HepG2 (cell line): ENCODE measurements around the gene FJX1. TPM values are rescaled to one million over a fixed set of nuclear protein-coding genes. Genes with fewer than 3 reads are reported as not detected.
A peak's percentile ranks its signal among the peaks of the same experiment; 100 is the strongest.

Experiments used
- BCL6 ChIP-seq: IDR thresholded peaks from 2 replicates; pipeline ENCODE4 v1.6.1; 2016; ENCODE audit warnings: missing genetic modification reagents, missing compliant biosample characterization
- DNMT3B ChIP-seq: conservative IDR thresholded peaks from 2 replicates; pipeline ENCODE4 v1.6.1; 2016; ENCODE audit warnings: missing biosample characterization, control low read depth
- ESRRA ChIP-seq: sonication (generic); formaldehyde crosslinking; IDR thresholded peaks from 2 replicates; pipeline ENCODE4 v1.5.1; 2020; ENCODE audit warnings: mild to moderate bottlenecking, low read depth, missing genetic modification reagents
- GPN1 ChIP-seq: sonication (generic); formaldehyde crosslinking; IDR thresholded peaks from 2 replicates; pipeline ENCODE4 v1.5.1; 2020; ENCODE audit warnings: missing genetic modification reagents, borderline replicate concordance
- HHEX ChIP-seq: IDR thresholded peaks from 2 replicates; pipeline ENCODE4 v1.6.1; 2016; ENCODE audit warnings: control low read depth
- HOXA7 ChIP-seq: sonication (generic); formaldehyde crosslinking; IDR thresholded peaks from 2 replicates; pipeline ENCODE4 v1.8.1; 2022; ENCODE audit warnings: mild to moderate bottlenecking, missing genetic modification reagents, moderate library complexity
- MLXIP ChIP-seq: sonication (generic); formaldehyde crosslinking; IDR thresholded peaks from 2 replicates; pipeline ENCODE4 v1.9.0; 2021; ENCODE audit warnings: missing genetic modification reagents, borderline replicate concordance
- PATZ1 ChIP-seq: sonication (generic); formaldehyde crosslinking; IDR thresholded peaks from 2 replicates; pipeline ENCODE4 v1.4.0; 2020; ENCODE audit warnings: missing genetic modification reagents
- SIN3A ChIP-seq: IDR thresholded peaks from 2 replicates; pipeline ENCODE4 v1.6.1; 2011; ENCODE audit warnings: low read depth, mild to moderate bottlenecking, control low read depth, low read length, borderline replicate concordance
- SP4 ChIP-seq: sonication (generic); formaldehyde crosslinking; IDR thresholded peaks from 2 replicates; pipeline ENCODE4 v1.8.1; 2023; ENCODE audit warnings: mild to moderate bottlenecking, missing genetic modification reagents
- TBL1XR1 ChIP-seq: fragments of 150-350 bp; IDR thresholded peaks from 2 replicates; pipeline ENCODE4 v1.6.1; 2014; ENCODE audit warnings: borderline replicate concordance, low read length; ENCODE audit not compliant: partially characterized antibody
- TEAD2 ChIP-seq: sonication (generic); formaldehyde crosslinking; IDR thresholded peaks from 2 replicates; pipeline ENCODE4 v1.9.0; 2021; ENCODE audit warnings: missing genetic modification reagents
- TSC22D2 ChIP-seq: sonication (generic); formaldehyde crosslinking; IDR thresholded peaks from 2 replicates; pipeline ENCODE4 v1.5.1; 2020; ENCODE audit warnings: missing genetic modification reagents, mild to moderate bottlenecking, borderline replicate concordance
- ZBTB44 ChIP-seq: sonication (generic); formaldehyde crosslinking; IDR thresholded peaks from 2 replicates; pipeline ENCODE4 v1.4.0; 2020; ENCODE audit warnings: missing genetic modification reagents
- ZFP90 ChIP-seq: sonication (generic); formaldehyde crosslinking; IDR thresholded peaks from 2 replicates; pipeline ENCODE4 v1.8.0; 2022; ENCODE audit warnings: missing genetic modification reagents, mild to moderate bottlenecking, inconsistent platforms, borderline replicate concordance
- ZNF280D ChIP-seq: sonication (generic); formaldehyde crosslinking; IDR thresholded peaks from 2 replicates; pipeline ENCODE4 v1.5.1; 2020; ENCODE audit warnings: mild to moderate bottlenecking, missing genetic modification reagents
- polyA plus RNA-seq, 8 experiments: library from polyadenylated mRNA; depleted of rRNA in 3 of 8; stranded (reverse) in 7 of 8; unstranded in 1 of 8; fragments of >200 nt; fragmentation: Illumina TruSeq in 4 of 8; extraction: Trizol in 4 of 8; gene quantifications; 2 replicates each; pipeline versions ENCODE4 v1.2.1 to v1.2.3, GENCODE V29; 2011 to 2016; ENCODE audit warnings: low read depth in 4 of 8, missing spikeins in 1 of 8, mixed read lengths in 1 of 8; ENCODE audit not compliant: insufficient read depth in 1 of 8
- total RNA-seq, 5 experiments: library from RNA; depleted of rRNA; stranded (reverse); fragments of >200 nt; fragmentation: Illumina TruSeq; extraction: Trizol; gene quantifications; 2 replicates each; pipeline ENCODE4 v1.2.3, GENCODE V29; 2016; ENCODE audit warnings: low read depth in 1 of 5
- TF ChIP-seq, protein P1 (sequence below): sonication (generic); formaldehyde crosslinking; IDR thresholded peaks from 2 replicates; pipeline ENCODE4 v1.5.0; 2020; ENCODE audit warnings: mild to moderate bottlenecking, missing genetic modification reagents, moderate library complexity

The FJX1 gene
- total and polyA plus RNA-seq, 2 of the 13 experiments (the other 11 are each of a cell fraction or from before 2014, with no cell fraction given), result 0.40 to 0.82 TPM

DNA sequence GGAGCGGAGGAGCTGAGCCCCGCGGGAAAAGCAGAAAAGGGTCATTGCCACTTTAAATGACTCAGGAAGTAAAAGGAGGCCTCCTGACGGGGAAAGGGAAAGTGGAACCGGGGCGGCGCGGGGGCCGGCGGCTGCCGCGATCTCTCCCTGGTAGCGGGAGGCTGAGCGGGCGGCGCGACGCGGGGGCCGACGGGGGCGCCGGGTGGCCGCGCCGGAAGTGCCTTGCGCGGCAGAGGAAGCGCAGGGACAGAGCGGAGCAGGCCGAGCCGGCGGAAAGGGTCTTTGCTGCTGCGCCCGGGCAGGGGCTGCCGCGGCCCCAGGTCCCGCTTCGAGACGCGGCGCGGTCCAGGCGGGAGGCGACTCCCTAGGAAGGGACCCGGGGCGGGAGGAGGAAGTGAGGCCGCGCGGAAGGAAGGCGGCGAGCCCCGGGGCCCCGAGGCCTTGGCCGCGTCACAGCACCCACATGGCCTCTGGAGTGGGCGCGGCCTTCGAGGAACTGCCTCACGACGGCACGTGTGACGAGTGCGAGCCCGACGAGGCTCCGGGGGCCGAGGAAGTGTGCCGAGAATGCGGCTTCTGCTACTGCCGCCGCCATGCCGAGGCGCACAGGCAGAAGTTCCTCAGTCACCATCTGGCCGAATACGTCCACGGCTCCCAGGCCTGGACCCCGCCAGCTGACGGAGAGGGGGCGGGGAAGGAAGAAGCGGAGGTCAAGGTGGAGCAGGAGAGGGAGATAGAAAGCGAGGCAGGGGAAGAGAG, 44.6 kb downstream of the FJX1 start, which contains the start of gene TRIM44 (continued):
- TF ChIP-seq MLXIP (peak; percentile 78; the same call in 1 of the 2 replicates), TBL1XR1 (no peak), ZFP90 (CRISPR knock-in tag) (peak; percentile 85), ZBTB44 (CRISPR knock-in tag) (peak; percentile 78), TSC22D2 (CRISPR knock-in tag) (peak; percentile 94), HHEX (CRISPR knock-in tag) (no peak), ESRRA (CRISPR knock-in tag) (peak; percentile 78), DNMT3B (CRISPR knock-in tag) (peak; percentile 93), HOXA7 (peak; percentile 82; the same call in 1 of the 2 replicates), TEAD2 (CRISPR knock-in tag) (peak; percentile 97), GPN1 (CRISPR knock-in tag) (peak; percentile 81; the same call in 1 of the 2 replicates), ZNF280D (CRISPR knock-in tag) (peak; percentile 91; the same call in 1 of the 2 replicates), PATZ1 (peak; percentile 59), BCL6 (CRISPR knock-in tag) (peak; percentile 95), SIN3A (no peak; the same call in 1 of the 2 replicates), SP4 (CRISPR knock-in tag) (peak; percentile 85)
- TF ChIP-seq, protein P1, sequence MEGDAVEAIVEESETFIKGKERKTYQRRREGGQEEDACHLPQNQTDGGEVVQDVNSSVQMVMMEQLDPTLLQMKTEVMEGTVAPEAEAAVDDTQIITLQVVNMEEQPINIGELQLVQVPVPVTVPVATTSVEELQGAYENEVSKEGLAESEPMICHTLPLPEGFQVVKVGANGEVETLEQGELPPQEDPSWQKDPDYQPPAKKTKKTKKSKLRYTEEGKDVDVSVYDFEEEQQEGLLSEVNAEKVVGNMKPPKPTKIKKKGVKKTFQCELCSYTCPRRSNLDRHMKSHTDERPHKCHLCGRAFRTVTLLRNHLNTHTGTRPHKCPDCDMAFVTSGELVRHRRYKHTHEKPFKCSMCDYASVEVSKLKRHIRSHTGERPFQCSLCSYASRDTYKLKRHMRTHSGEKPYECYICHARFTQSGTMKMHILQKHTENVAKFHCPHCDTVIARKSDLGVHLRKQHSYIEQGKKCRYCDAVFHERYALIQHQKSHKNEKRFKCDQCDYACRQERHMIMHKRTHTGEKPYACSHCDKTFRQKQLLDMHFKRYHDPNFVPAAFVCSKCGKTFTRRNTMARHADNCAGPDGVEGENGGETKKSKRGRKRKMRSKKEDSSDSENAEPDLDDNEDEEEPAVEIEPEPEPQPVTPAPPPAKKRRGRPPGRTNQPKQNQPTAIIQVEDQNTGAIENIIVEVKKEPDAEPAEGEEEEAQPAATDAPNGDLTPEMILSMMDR (CRISPR knock-in tag), result no peak
